H1 (cell line): ENCODE measurements around the gene NECTIN2. TPM values are rescaled to one million over a fixed set of nuclear protein-coding genes. Genes with fewer than 3 reads are reported as not detected.

ENCODE experiments used
- SUZ12 ChIP-seq: fragments of 200-600 bp; sonication (generic); IDR thresholded peaks from 2 replicates; pipeline ENCODE4 v1.6.1; 2012; ENCODE audit warnings: mild to moderate bottlenecking, inconsistent platforms, low read length, moderate library complexity, mixed read lengths
- polyA plus RNA-seq, 7 experiments: library from polyadenylated mRNA; depleted of rRNA in 3 of 7; stranded (reverse) in 5 of 7; unstranded in 2 of 7; fragments of >200 nt in 5 of 7; fragments of 200-250 nt in 2 of 7; gene quantifications; 1 replicate in 5 of 7; 2 replicates in 1 of 7; 4 replicates in 1 of 7; pipeline versions ENCODE4 v1.2.1 to v1.2.3, GENCODE V29; 2011 to 2013; ENCODE audit warnings: missing spikeins in 2 of 7, mixed read lengths in 2 of 7
- total RNA-seq: library from RNA; stranded (reverse); fragmentation: NEBNext Ultra II Directional; extraction: Animal tissue kit (Norgen Biotek cat#: 25700); gene quantifications from 2 replicates; pipeline ENCODE4 v1.2.1, GENCODE V29; 2021

The NECTIN2 gene
- total and polyA plus RNA-seq, 2 of the 8 experiments (the other 6 are each of a cell fraction or from before 2014, with no cell fraction given): 184 to 237 TPM

DNA sequence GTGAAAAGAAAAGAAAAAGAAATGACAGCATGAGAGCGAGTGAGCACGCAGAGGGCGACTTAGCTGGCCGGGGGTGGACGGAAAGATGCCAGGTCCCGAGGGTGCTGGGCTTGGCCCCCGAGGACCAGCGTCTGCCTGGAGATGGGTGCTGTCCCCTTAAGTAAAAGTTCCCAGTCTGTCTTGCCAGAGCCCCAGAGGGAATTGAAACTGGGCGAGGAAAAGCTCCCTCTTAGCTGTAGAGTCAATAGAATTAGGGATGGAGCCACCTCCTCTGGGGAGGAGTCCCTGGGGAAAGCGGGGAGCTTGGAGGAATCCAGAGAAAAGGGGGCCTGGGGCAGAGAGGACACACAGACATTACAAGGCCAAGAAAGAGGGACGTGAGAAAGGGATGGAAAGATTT lies 23.9 kb upstream of the NECTIN2 start (continued):
- TF ChIP-seq SUZ12: no peak
